Tibial artery (tissue), 4 donors: ENCODE results near the gene RPE65.

Source experiments
- DNase-seq, 2 donors: peaks; one replicate each; pipeline ENCODE4 v3.0.0-alpha.2; 2019
- H3K27ac ChIP-seq, 2 donors: fragments of 200-600 bp; sonication (generic) in 1 of 2; 1 replicate in 1 of 2; 2 replicates in 1 of 2; pipeline ENCODE4 v1.5.1; 2018 to 2019; ENCODE audit warnings: mild to moderate bottlenecking in 1 of 2
- H3K27me3 ChIP-seq, 2 donors: fragments of 200-600 bp; sonication (generic) in 1 of 2; one replicate each; pipeline versions ENCODE4 v1.5.1 to v1.6.0; 2016 to 2019
- H3K36me3 ChIP-seq, 3 donors: fragments of 200-600 bp; sonication (generic) in 2 of 3; one replicate each; pipeline ENCODE4 v1.5.1; 2016 to 2019; ENCODE audit warnings: mild to moderate bottlenecking in 2 of 3
- H3K4me1 ChIP-seq, 4 donors: fragments of 200-600 bp; sonication (generic) in 2 of 4; 1 replicate in 3 of 4; 2 replicates in 1 of 4; pipeline ENCODE4 v1.5.1; 2016 to 2019
- H3K4me3 ChIP-seq, 2 donors: fragments of 200-600 bp; sonication (generic) in 1 of 2; 1 replicate in 1 of 2; 2 replicates in 1 of 2; pipeline ENCODE4 v1.5.1; 2018 to 2019; ENCODE audit warnings: mild to moderate bottlenecking in 2 of 2
- H3K9me3 ChIP-seq, 3 donors: fragments of 200-600 bp; sonication (generic) in 1 of 3; one replicate each; pipeline ENCODE4 v1.5.1; 2016 to 2019
- CTCF ChIP-seq, 2 experiments: fragments of 200-600 bp in 1 of 2; fragments of 450-650 bp in 1 of 2; IDR thresholded peaks; one replicate each; pipeline ENCODE4 v1.5.1; 2017 to 2019; ENCODE audit warnings: antibody characterized with exemption in 2 of 2, mild to moderate bottlenecking in 1 of 2, moderate library complexity in 1 of 2
- intact Hi-C: fragments of 100-400 bp; cut with DNase I; formaldehyde crosslinking; loops from one replicate; pipeline ENCODE4 v1.15.0; 2023; ENCODE audit warnings: low total_unique reads

The RPE65 gene

GRCh38 chr1:68449901-68450300 lies at the start of gene RPE65:
TSS of gene RPE65 (minus strand) at chr1:68449954. CDS start at chr1:68449905, 49 bp downstream.
- Histone ChIP-seq H3K4me1 (no peaks in the 10 kb centered on the region), H3K9me3 (no peaks in the 10 kb centered on the region), H3K27me3 (no peaks in the 10 kb centered on the region), H3K27ac (no peak within 1 kb of the TSS), H3K36me3 (no peaks in the 10 kb centered on the region), H3K4me3 (no peak within 1 kb of the TSS)
- TF ChIP-seq CTCF (IDR thresholded peaks at IDR 0.05): no peak
- no peak for DNase-seq
- intact Hi-C loops: no loop called here

GRCh38 chr1:68497358-68497698 lies 47.6 kb upstream of the RPE65 start:
- Histone ChIP-seq H3K27ac (peak overlapping the region; percentile 67 to 71), H3K4me1 (peaks cover 0 to 10% (median 9%) of the 10 kb centered on the region in 4 donors), H3K4me3 (peak overlapping the region; percentile 60 to 64), H3K27me3 (no peaks in the 10 kb centered on the region), H3K36me3 (no peaks in the 10 kb centered on the region), H3K9me3 (no peaks in the 10 kb centered on the region)
- no peak for DNase-seq
- intact Hi-C loops: no loop called here
- no peak for TF ChIP-seq CTCF (IDR thresholded peaks at IDR 0.05)

DNA sequence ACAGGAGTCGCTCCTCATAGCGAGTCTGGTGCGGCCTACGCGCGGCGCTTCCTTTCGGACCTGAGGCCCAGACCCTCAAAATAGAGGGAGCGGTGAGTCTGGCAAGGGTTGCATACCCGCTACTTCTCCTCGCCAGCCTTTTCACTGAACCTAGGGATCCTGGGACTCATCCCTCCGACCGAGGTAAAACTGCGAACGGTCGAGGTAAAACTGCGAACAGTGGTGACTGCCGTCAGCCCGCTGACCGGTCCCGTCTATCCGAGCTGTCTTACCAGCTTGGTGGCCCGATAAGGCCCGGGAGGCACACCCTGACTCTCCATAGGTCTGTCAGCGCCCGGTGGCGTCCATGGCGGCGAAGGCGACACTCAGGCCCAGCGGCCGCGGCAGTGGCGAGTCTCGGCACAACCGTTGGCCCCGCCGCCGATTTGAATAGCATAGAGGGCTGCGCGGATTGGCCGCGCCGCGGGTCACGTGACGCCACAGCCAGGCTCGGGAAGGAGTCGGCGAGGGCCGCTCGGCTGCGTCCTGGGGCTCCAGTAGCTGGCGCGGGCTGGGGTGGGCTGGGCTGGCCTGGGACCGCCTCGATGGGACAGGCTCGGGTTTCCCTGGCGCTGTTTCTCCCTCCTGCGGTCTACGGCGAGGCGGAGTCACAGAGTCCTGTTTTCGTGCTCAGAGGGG lies 47.1 kb upstream of the RPE65 start, which contains the start of gene DEPDC1:
Gene DEPDC1, minus strand, starts transcription at position 403 of the 678 bp plus-strand sequence. Its CDS starts 83 bp downstream, at position 320.
- peak within 1 kb of the TSS; percentile 67 to 71 for H3K27ac ChIP-seq

DNA sequence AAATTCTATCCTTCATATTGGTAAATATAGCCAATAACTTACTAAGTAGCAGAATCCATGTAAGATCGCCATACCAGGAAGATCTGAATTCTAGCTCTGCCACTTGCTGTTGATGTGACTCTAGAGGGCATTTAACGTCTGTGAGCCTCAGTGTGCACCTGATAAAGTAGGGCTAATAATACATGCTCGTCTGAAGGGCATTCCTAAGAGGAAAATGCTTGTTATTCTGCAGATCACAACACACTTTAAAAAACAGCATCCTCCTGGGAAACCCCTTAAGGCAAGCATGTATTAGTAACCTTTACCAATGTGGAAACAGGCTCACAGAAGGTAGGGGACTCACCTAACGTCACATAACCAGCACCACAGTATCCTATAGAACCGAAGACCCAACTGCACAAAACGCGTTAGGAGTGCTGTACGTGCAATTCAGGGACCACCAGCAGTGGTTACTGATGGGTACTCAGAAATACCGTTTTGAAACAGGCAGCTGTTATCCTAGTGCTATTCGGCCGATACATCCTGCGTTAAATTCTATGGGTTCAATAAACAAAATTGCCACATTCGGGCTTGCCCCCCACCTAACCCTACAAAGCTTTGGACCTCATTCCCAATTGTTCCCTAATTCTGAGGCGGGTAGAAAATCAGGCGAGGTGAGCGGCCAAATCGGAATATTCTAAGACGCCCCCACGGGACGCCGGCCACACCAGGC lies 46.4 kb upstream of the RPE65 start:
- Histone ChIP-seq H3K4me3 (peak overlapping the region; percentile 60 to 64), H3K27me3 (no peaks in the 10 kb centered on the region), H3K27ac (peak overlapping the region; percentile 5 to 67), H3K9me3 (no peaks in the 10 kb centered on the region), H3K4me1 (peaks cover 0 to 10% (median 9%) of the 10 kb centered on the region in 4 donors), H3K36me3 (no peaks in the 10 kb centered on the region)
- no peak for TF ChIP-seq CTCF (IDR thresholded peaks at IDR 0.05)
- intact Hi-C loops: no loop called here
- DNase-seq: no peak

More for the DNA sequence above, 47.1 kb upstream of the RPE65 start, which contains the start of gene DEPDC1:
- intact Hi-C loops: no loop called here
- DNase-seq: peak; percentile 96
- Histone ChIP-seq H3K36me3 (no peaks in the 10 kb centered on the region), H3K9me3 (no peaks in the 10 kb centered on the region), H3K27me3 (no peaks in the 10 kb centered on the region), H3K4me1 (peaks cover 0 to 10% (median 9%) of the 10 kb centered on the region in 4 donors), H3K4me3 (peak within 1 kb of the TSS; percentile 60 to 64)
- TF ChIP-seq CTCF (IDR thresholded peaks at IDR 0.05): no peak

DNA sequence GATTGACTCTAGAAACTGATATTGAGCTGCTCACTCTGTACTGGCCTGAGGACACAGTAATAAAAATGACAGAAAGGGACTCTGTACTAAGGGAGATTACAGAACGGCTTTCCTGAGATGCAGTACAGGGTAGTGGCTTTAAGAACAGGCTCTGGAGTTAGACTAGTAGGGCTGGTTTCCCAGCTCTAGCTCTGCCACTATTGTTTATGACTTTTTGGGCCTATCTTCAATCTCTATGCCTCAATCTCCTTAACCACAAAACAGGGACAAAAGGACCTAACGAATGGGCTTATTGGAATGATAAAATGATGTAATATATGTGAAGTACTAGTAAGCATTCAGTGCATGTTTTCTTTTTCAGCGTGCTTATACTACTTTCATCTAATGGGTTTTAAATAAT lies 45.8 kb upstream of the RPE65 start:
- Histone ChIP-seq H3K27ac (no peak overlapping the region), H3K4me3 (no peak overlapping the region), H3K4me1 (peaks cover 0 to 10% (median 9%) of the 10 kb centered on the region in 4 donors), H3K27me3 (no peaks in the 10 kb centered on the region), H3K9me3 (no peaks in the 10 kb centered on the region), H3K36me3 (no peaks in the 10 kb centered on the region)
- no peak for DNase-seq
- TF ChIP-seq CTCF (IDR thresholded peaks at IDR 0.05): no peak
- intact Hi-C loops: no loop called here
